ENCODE results near the gene TLR5. TPM values are rescaled to one million over a fixed set of nuclear protein-coding genes. Genes with fewer than 3 reads are reported as not detected.

The TLR5 gene
- total and polyA plus RNA-seq, 8 donors: 2.4 to 15.2 (median 4.6) TPM

DNA sequence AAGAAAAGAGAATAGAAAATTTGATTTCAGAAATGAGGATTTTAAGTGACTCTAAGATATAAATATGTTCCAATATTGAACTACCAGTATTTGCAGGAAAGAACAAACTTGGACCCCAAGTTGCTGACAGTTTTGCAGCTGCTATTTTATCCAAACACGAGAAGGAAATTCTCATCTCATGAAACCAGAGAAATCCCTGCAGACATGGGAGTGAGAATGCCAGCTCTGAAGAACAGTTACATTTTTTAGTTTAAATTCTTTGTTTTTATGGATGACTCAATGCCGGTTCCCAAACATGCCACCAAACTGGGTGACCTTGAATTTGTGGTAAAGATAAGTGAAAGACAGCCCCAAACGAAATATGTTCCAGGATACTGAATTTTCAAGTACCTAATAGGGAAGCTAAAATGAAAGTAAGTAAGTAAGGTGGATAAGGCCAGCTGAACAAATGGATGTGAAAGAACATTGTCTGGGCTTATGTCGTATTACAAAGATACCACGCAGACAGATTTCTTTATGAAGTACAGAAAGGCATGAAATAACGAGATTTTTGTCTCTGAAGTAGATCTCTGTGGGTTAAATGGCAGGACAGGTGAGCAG lies 19.9 kb downstream of the TLR5 start:
- WGBS, 2 donors: 19 to 23% methylated on average over 6 of the region's 6 CpGs
- intact Hi-C loops (cut with DNase I): loop anchor here in 1 of 3 donors (10.0 kb wide), 1 partner anchor 328 kb away; no protein-coding TSS in a partner anchor
- TF ChIP-seq CTCF (IDR thresholded peaks at IDR 0.05): no peak
- peaks cover 0 to 5% (median 5%) of the 10 kb centered on the region in 3 donors for H3K4me1 ChIP-seq
- no peaks in the 10 kb centered on the region for H3K27me3 ChIP-seq
- H3K4me3 ChIP-seq: peak overlapping the region in 2 of 4 donors; percentile 24 to 38
- FAIRE-seq: no peak
- H3K27ac ChIP-seq: peak overlapping the region in 1 of 4 donors; percentile 45
- DNase-seq: no peak
- ATAC-seq: peak; percentile 48 to 66 (median 55)
- no peaks in the 10 kb centered on the region for H3K36me3 ChIP-seq
- no peaks in the 10 kb centered on the region for H3K9me3 ChIP-seq

- H3K9me3 ChIP-seq: no peaks in the 10 kb centered on the region
- DNase-seq: no peak
- TF ChIP-seq CTCF (IDR thresholded peaks at IDR 0.05): no peak
- H3K4me1 ChIP-seq: peaks cover 0 to 5% (median 5%) of the 10 kb centered on the region in 3 donors
- H3K4me3 ChIP-seq: no peak overlapping the region
- no peaks in the 10 kb centered on the region for H3K27me3 ChIP-seq
- no peaks in the 10 kb centered on the region for H3K36me3 ChIP-seq
- FAIRE-seq: no peak
- H3K27ac ChIP-seq: no peak overlapping the region
- ATAC-seq: no peak
- intact Hi-C loops (cut with DNase I): no loop called here
- 83 to 100% methylated on average over 1 of the region's 1 CpG for WGBS, 2 donors
Observed at GRCh38 chr1:223118418-223118817, 24.6 kb downstream of the TLR5 start.

- no peak for ATAC-seq
- WGBS, 2 donors: 91 to 95% methylated on average over 29 of the region's 29 CpGs
- Histone ChIP-seq H3K4me1 (no peaks in the 10 kb centered on the region), H3K27ac (no peak overlapping the region), H3K27me3 (no peaks in the 10 kb centered on the region), H3K4me3 (no peak overlapping the region), H3K36me3 (no peaks in the 10 kb centered on the region), H3K9me3 (no peaks in the 10 kb centered on the region)
- no peak for DNase-seq
- no peak for TF ChIP-seq CTCF (IDR thresholded peaks at IDR 0.05)
- no peak for FAIRE-seq
- intact Hi-C loops (cut with DNase I): no loop called here
Observed at GRCh38 chr1:223116950-223117349, 26.1 kb downstream of the TLR5 start.

- H3K9me3 ChIP-seq: no peaks in the 10 kb centered on the region
- H3K27me3 ChIP-seq: no peaks in the 10 kb centered on the region
- no peak for DNase-seq
- no peak overlapping the region for H3K4me3 ChIP-seq
- no peaks in the 10 kb centered on the region for H3K36me3 ChIP-seq
- 70 to 84% methylated on average over 2 of the region's 2 CpGs for WGBS, 2 donors
- intact Hi-C loops (cut with DNase I): no loop called here
- TF ChIP-seq CTCF (IDR thresholded peaks at IDR 0.05): no peak
- ATAC-seq: peak in 2 of 4 donors; percentile 26 to 57
- H3K4me1 ChIP-seq: peaks cover 0 to 7% (median 6%) of the 10 kb centered on the region in 3 donors
- FAIRE-seq: no peak
- no peak overlapping the region for H3K27ac ChIP-seq
Observed at GRCh38 chr1:223114871-223115270, 28.2 kb downstream of the TLR5 start.

- peaks cover 0 to 11% (median 10%) of the 10 kb centered on the region in 3 donors for H3K4me1 ChIP-seq
- ATAC-seq (no peak), FAIRE-seq (no peak), DNase-seq (no peak)
- no peaks in the 10 kb centered on the region for H3K36me3 ChIP-seq
- no peaks in the 10 kb centered on the region for H3K9me3 ChIP-seq
- intact Hi-C loops (cut with DNase I): no loop called here
- no peak for TF ChIP-seq CTCF (IDR thresholded peaks at IDR 0.05)
- H3K27me3 ChIP-seq: no peaks in the 10 kb centered on the region
- no peak overlapping the region for H3K4me3 ChIP-seq
- H3K27ac ChIP-seq: no peak overlapping the region
- WGBS, 2 donors: 88 to 97% methylated on average over 3 of the region's 3 CpGs
Observed at GRCh38 chr1:223110952-223111351, 32.1 kb downstream of the TLR5 start.
